ENCODE data around the gene RPP25. TPM values are rescaled to one million over a fixed set of nuclear protein-coding genes. Genes with fewer than 3 reads are reported as not detected.
"Not testable (repeated sequence)": the region's sequence is repeated elsewhere in the genome, so short reads cannot be mapped to it uniquely, and the experiment has no call there.

The RPP25 gene
- total RNA-seq, 4 donors from 2014 or later, result 3.5 to 7.8 (median 6.1) TPM

DNA sequence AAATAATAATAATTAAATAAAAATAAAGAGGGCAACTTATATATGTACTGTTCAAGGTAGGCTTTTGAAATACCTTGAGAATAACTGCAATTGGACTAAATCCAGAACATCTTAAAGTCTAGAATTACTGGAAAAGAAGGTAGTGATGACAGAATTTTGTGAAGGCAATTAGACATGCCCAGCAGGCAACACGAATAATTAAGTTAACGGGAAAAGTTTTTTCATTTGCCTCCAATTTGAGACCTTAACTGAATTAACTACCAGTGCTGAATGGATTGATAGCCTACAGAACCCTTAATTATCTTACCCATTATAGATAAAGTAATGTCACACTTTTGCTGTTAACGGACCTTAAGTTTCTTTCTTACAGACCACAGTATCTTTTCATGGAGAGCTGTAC, 32.0 kb downstream of the RPP25 start:
- Histone ChIP-seq H3K9me3 (no peaks in the 10 kb centered on the region), H3K36me3 (peaks cover 94% of the 10 kb centered on the region)
- 84% methylated on average over 3 of the region's 3 CpGs for WGBS

DNA sequence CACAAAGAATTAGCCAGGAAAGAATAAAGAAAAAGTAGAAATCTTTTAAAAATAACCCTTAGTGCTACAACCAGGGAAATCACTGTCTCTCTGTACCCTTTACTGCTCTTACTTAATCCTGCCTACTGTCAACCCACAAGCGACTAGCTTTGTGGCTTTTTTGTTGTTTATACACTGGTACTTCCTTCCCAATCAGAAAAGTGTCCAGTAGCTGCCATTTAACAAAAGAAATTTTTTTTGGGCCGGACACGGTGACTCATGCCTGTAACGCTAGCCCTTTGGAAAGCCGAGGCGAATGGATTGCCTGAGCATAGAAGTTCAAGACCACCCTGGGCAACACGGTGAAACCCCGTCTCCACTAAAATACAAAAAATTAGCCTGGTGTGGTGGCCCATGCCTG, 36.1 kb downstream of the RPP25 start:
- H3K27me3 ChIP-seq, result no peaks in the 10 kb centered on the region
- H3K9me3 ChIP-seq, result no peaks in the 10 kb centered on the region
- no peak overlapping the region for H3K4me3 ChIP-seq
- no peak overlapping the region for H3K27ac ChIP-seq
- H3K36me3 ChIP-seq, result peaks cover 94% of the 10 kb centered on the region
- H3K4me1 ChIP-seq, result no peaks in the 10 kb centered on the region
- 84% methylated on average over 8 of the region's 8 CpGs for WGBS
- DNase-seq (ENCODE audit: low spot score in 2 of 2), result no peak
- TF ChIP-seq POLR2AphosphoS5 (IDR thresholded peaks at IDR 0.05) (no peak), CTCF (IDR thresholded peaks at IDR 0.05) (no peak), EP300 (IDR thresholded peaks at IDR 0.05) (no peak), POLR2A (IDR thresholded peaks at IDR 0.05) (no peak)

More for the DNA sequence above, 32.0 kb downstream of the RPP25 start:
- H3K4me1 ChIP-seq, result no peaks in the 10 kb centered on the region
- no peak overlapping the region for H3K27ac ChIP-seq
- TF ChIP-seq CTCF (IDR thresholded peaks at IDR 0.05) (no peak), POLR2AphosphoS5 (IDR thresholded peaks at IDR 0.05) (no peak), EP300 (IDR thresholded peaks at IDR 0.05) (no peak), POLR2A (IDR thresholded peaks at IDR 0.05) (no peak)
- H3K4me3 ChIP-seq, result no peak overlapping the region
- DNase-seq (ENCODE audit: low spot score in 2 of 2), result no peak
- no peaks in the 10 kb centered on the region for H3K27me3 ChIP-seq

- H3K27me3 ChIP-seq, result no peaks in the 10 kb centered on the region
- no peak for DNase-seq (ENCODE audit: low spot score in 2 of 2)
- TF ChIP-seq EP300 (IDR thresholded peaks at IDR 0.05) (no peak), POLR2AphosphoS5 (IDR thresholded peaks at IDR 0.05) (no peak), POLR2A (IDR thresholded peaks at IDR 0.05) (no peak), CTCF (IDR thresholded peaks at IDR 0.05) (no peak)
- 91% methylated on average over 6 of the region's 6 CpGs for WGBS
- no peak overlapping the region for H3K4me3 ChIP-seq
- H3K9me3 ChIP-seq, result no peaks in the 10 kb centered on the region
- no peaks in the 10 kb centered on the region for H3K4me1 ChIP-seq
- H3K36me3 ChIP-seq, result peaks cover 90% of the 10 kb centered on the region
- no peak overlapping the region for H3K27ac ChIP-seq
These were observed 38.9 kb downstream of the RPP25 start for GRCh38 chr15:74917676-74918075.

GRCh38 chr15:74913799-74914198, 42.8 kb downstream of the RPP25 start:
- not testable (repeated sequence) for H3K4me3 ChIP-seq; H3K27me3 ChIP-seq; DNase-seq (ENCODE audit: low spot score in 2 of 2); H3K9me3 ChIP-seq; H3K4me1 ChIP-seq; H3K27ac ChIP-seq
- H3K36me3 ChIP-seq, result peaks cover 64% of the 10 kb centered on the region
- WGBS, result 97% methylated on average over 8 of the region's 8 CpGs

DNA sequence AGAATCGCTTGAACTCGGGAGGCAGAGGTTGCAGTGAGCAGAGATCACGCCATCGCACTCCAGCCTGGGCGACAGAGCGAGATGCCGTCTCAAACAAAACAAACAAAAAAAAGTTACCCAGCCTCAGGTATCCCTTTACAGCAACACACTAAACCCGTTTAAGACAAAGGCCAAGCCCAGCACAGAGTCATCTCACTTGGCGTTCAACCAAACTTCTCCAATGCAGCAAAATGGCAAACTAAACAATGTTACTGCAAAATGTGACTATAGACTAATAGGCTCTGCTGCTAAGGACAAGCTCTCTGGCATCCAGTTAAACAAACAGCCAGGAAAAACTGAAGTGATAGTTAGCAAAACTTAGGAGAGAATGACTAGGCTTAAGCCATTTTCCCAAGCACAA, 43.5 kb downstream of the RPP25 start:
- no peaks in the 10 kb centered on the region for H3K4me1 ChIP-seq
- DNase-seq (ENCODE audit: low spot score in 2 of 2), result no peak
- H3K4me3 ChIP-seq, result no peak overlapping the region
- H3K36me3 ChIP-seq, result peaks cover 57% of the 10 kb centered on the region
- no peaks in the 10 kb centered on the region for H3K27me3 ChIP-seq
- no peaks in the 10 kb centered on the region for H3K9me3 ChIP-seq
- 87% methylated on average over 9 of the region's 9 CpGs for WGBS
- TF ChIP-seq CTCF (IDR thresholded peaks at IDR 0.05), result no peak
- TF ChIP-seq POLR2AphosphoS5 (IDR thresholded peaks at IDR 0.05), result no peak
- no peak for TF ChIP-seq EP300 (IDR thresholded peaks at IDR 0.05)
- TF ChIP-seq POLR2A (IDR thresholded peaks at IDR 0.05), result no peak
- no peak overlapping the region for H3K27ac ChIP-seq

DNA sequence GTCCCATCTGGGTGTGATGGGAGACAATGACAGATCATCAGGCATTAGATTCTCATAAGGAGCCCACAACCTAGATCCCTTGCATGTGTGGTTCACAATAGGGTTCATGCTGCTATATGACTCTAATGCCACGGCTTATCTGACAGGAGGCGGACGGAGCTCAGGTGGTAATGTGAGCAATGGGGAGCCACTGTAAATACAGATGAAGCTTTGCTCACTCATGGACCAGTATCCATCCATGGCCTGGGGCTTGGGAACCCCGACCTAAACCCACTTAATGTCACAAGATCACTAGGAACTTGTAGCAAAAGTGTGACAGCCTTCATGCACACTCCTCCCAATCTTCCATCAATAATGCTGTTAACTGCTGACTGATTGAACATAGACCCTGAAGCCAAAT, 47.9 kb downstream of the RPP25 start:
- WGBS, result 96% methylated on average over 4 of the region's 4 CpGs
- H3K9me3 ChIP-seq, result no peaks in the 10 kb centered on the region
- no peak overlapping the region for H3K27ac ChIP-seq
- peaks cover 30% of the 10 kb centered on the region for H3K36me3 ChIP-seq
- no peak overlapping the region for H3K4me3 ChIP-seq
- no peak for DNase-seq (ENCODE audit: low spot score in 2 of 2)
- no peaks in the 10 kb centered on the region for H3K27me3 ChIP-seq
- H3K4me1 ChIP-seq, result peaks cover 19% of the 10 kb centered on the region
- TF ChIP-seq EP300 (IDR thresholded peaks at IDR 0.05), result no peak
- no peak for TF ChIP-seq CTCF (IDR thresholded peaks at IDR 0.05)
- no peak for TF ChIP-seq POLR2AphosphoS5 (IDR thresholded peaks at IDR 0.05)
- TF ChIP-seq POLR2A (IDR thresholded peaks at IDR 0.05), result no peak

Measured in suprapubic skin (tissue), 4 donors.